Measurements from ENCODE around the gene TBC1D21.

TBC1D21 gene

GRCh38 chr15:73857193-73857920 lies 16.0 kb upstream of the TBC1D21 start:
- in situ Hi-C loops (cut with MboI; ENCODE audit: low sequenced_read_pairs), result no loop called here

GRCh38 chr15:73858062-73858461 lies 15.3 kb upstream of the TBC1D21 start:
- in situ Hi-C loops (cut with MboI; ENCODE audit: low sequenced_read_pairs), result no loop called here

GRCh38 chr15:73862276-73862675 lies 11.1 kb upstream of the TBC1D21 start:
- in situ Hi-C loops (cut with MboI; ENCODE audit: low sequenced_read_pairs), result no loop called here

- in situ Hi-C loops (cut with MboI; ENCODE audit: low sequenced_read_pairs), result no loop called here
Observed at GRCh38 chr15:73865379-73865778, 8.0 kb upstream of the TBC1D21 start.

- in situ Hi-C loops (cut with MboI; ENCODE audit: low sequenced_read_pairs), result no loop called here
Observed at GRCh38 chr15:73865904-73866303, 7.5 kb upstream of the TBC1D21 start.

GRCh38 chr15:73866481-73866880 lies 6.9 kb upstream of the TBC1D21 start:
- in situ Hi-C loops (cut with MboI; ENCODE audit: low sequenced_read_pairs), result no loop called here

GRCh38 chr15:73866881-73867410 lies 6.4 kb upstream of the TBC1D21 start:
- in situ Hi-C loops (cut with MboI; ENCODE audit: low sequenced_read_pairs), result no loop called here

- in situ Hi-C loops (cut with MboI; ENCODE audit: low sequenced_read_pairs), result no loop called here
Observed at GRCh38 chr15:73867426-73867825, 5.9 kb upstream of the TBC1D21 start.

- in situ Hi-C loops (cut with MboI; ENCODE audit: low sequenced_read_pairs), result no loop called here
Observed at GRCh38 chr15:73867956-73868355, 5.4 kb upstream of the TBC1D21 start.

- in situ Hi-C loops (cut with MboI; ENCODE audit: low sequenced_read_pairs), result no loop called here
Observed at GRCh38 chr15:73869216-73869995, 4.0 kb upstream of the TBC1D21 start.

- in situ Hi-C loops (cut with MboI; ENCODE audit: low sequenced_read_pairs), result no loop called here
Observed at GRCh38 chr15:73870700-73871408, 2.5 kb upstream of the TBC1D21 start.

- in situ Hi-C loops (cut with MboI; ENCODE audit: low sequenced_read_pairs), result no loop called here
Observed at GRCh38 chr15:73872346-73872745, 1.0 kb upstream of the TBC1D21 start.

GRCh38 chr15:73873889-73874511 lies 636 bp downstream of the TBC1D21 start:
- in situ Hi-C loops (cut with MboI; ENCODE audit: low sequenced_read_pairs), result no loop called here

- in situ Hi-C loops (cut with MboI; ENCODE audit: low sequenced_read_pairs), result no loop called here
Observed at GRCh38 chr15:73879426-73879825, 6.1 kb downstream of the TBC1D21 start.

- in situ Hi-C loops (cut with MboI; ENCODE audit: low sequenced_read_pairs), result no loop called here
Observed at GRCh38 chr15:73881579-73882320, 8.4 kb downstream of the TBC1D21 start.

GRCh38 chr15:73882761-73883419 lies 9.5 kb downstream of the TBC1D21 start:
- in situ Hi-C loops (cut with MboI; ENCODE audit: low sequenced_read_pairs), result no loop called here

- in situ Hi-C loops (cut with MboI; ENCODE audit: low sequenced_read_pairs), result no loop called here
Observed at GRCh38 chr15:73884159-73884558, 10.8 kb downstream of the TBC1D21 start.

GRCh38 chr15:73885954-73886700 lies 12.8 kb downstream of the TBC1D21 start:
- in situ Hi-C loops (cut with MboI; ENCODE audit: low sequenced_read_pairs), result no loop called here

- in situ Hi-C loops (cut with MboI; ENCODE audit: low sequenced_read_pairs), result no loop called here
Observed at GRCh38 chr15:73886717-73887345, 13.5 kb downstream of the TBC1D21 start.
